ENCODE data around the gene ANKRD44.
"Not testable (repeated sequence)": the region's sequence is repeated elsewhere in the genome, so short reads cannot be mapped to it uniquely, and the experiment has no call there.

The ANKRD44 gene

DNA sequence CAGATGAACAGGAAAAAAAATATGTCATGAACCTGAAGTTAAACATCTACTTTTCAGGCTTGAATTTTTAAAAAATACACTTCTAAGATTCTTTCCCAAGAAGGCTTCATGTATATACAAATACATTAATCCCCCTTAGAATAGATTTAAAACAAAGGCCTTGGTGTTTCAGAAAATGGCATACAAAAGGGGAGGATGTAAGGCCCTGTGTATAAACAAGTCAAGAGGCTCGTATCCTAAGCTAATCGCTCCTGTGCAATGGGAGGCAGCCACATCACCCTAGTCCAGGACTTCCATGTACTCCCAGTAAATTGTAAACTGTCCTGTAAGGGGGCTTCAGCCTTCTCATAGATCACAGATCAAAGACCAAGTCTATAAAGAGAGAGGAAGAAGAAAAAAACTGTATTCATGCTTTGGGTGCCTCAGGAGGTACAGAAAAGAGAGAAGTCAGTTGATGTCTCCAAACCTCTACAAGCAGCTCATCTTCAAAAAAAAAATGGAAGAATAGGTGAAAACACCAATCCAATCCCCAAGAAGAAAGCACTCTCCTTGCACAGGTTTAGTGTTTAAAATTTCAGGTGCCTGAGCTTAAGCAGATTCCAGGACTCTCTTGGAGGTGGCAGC lies 53.9 kb downstream of the ANKRD44 start:
- no peak for DNase-seq

DNA sequence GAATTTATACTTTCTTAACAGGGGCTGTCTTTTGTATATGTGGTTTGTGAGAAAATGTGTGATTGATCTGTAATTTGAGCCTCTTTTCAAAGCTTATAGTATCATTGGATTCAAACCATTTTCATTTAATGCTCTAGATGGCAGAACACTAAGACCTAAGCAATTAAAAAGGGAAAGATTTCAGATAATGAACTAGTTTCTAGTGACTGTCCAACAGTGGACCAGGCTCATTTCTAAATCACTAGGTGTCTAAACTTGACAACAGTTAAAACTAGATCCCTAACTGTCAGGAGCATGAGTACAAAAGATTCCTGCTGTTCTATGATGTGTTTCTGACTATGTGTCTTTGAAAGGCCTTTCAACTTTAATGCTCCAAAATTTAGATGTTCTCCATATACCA lies 54.6 kb downstream of the ANKRD44 start:
- DNase-seq, result no peak

DNA sequence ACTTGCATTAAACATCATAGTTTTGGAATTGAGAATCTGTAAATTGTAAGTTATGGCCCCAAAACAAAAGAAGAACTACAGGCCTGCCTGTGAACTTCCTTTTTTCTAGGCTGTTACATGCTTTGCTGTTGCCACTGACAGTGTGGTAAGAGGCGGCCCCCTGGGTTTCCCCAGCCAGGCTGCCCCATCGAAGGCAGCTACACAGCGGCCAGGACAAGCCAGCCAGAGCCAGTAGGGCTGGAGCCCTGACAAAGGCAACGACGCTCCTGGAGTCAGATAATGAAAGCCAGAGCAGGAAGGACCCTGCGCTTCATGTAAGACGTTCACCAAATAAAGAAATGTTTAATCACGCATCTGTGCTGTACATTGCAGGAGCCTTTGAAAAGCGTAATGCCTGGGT lies 55.0 kb downstream of the ANKRD44 start:
- peak; percentile 12 to 35 (median 27) for DNase-seq

DNA sequence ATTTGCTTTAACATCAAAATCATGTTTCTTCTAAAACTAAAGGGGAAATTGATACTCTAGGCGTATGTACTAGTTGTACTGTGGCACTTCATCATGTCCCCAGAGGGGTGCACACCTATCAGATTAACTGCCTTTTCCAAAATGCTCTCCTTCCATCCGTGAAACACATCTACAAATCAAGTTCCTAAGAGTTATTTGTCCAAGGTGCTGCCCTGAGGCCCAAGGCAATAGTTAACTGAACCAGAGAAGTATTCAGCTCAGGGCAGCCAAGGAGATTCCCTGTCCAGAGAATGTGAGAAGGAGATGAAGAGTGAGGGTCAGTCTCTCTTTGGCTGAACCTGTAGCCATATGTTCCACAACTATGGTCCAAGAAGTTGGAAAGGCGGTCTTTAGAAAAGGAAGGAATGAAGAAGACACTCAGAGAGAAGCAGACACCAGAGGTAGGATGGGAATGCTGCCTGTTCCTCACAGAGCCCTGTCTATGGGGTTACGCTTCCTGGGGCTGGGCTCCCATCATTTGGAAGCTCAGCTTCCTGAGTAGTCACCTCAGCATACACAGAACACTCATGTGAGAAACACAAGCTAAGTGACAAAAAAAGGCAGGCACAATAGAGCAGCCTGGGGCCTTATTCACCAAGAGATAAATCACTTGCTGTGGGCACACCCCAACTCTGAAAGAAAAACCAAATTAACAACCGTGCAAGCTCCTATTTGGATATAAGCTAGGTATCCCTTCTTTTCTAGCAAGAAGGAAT lies 55.6 kb downstream of the ANKRD44 start:
- DNase-seq, result no peak

DNA sequence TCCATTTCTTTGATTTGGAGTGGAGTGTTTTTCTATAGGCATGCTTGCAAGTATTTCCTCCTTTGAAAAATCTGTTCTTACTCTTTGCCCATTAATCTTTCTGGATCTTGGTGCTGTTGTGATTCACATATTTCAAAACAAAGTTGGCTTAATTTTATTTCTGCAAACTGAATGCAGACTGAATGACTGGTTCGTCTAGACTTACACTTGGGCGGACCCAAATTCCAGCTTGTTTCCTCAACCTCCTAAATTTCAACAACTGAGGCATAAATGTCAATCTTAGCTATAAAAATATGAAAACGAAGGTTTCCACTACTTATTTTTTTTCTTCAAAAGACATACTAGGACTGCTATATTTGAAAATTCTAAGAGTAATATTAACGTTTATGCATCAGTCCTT lies 59.0 kb downstream of the ANKRD44 start:
- DNase-seq, result no peak

DNA sequence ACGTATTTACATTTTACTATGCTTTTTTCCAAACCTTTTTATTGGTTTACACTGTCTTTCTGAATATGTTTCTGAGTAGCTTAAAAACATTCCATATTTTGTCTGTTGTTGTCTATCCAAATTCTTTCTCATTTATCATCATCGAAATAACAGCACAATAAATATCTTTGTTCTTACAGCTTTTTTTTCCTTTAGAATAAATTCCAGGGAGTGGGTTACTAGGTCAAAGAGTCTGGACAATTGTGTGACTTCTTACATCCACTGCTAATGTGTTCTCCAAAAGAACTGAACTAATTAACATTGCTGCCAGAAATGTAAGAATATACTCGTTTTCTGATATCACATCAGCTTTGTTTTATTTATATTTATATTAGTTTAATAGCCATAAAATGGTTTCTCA lies 59.4 kb downstream of the ANKRD44 start:
- no peak for DNase-seq

DNA sequence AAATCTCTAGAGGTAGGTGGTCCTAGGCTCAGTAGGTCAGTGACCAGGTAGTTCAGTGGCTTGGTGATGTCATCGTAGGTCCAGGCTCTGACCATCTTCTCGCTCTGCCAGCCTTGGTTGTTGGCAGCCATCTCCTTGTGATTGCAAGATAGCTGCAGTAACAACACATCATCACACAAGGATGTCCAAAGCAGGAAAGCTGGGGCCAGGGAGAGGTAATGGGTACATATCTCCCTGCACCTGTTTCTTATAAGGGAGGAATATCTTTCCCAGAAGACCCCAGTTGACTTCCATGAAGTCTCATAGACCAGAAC lies 60.5 kb downstream of the ANKRD44 start:
- no peak for DNase-seq

DNA sequence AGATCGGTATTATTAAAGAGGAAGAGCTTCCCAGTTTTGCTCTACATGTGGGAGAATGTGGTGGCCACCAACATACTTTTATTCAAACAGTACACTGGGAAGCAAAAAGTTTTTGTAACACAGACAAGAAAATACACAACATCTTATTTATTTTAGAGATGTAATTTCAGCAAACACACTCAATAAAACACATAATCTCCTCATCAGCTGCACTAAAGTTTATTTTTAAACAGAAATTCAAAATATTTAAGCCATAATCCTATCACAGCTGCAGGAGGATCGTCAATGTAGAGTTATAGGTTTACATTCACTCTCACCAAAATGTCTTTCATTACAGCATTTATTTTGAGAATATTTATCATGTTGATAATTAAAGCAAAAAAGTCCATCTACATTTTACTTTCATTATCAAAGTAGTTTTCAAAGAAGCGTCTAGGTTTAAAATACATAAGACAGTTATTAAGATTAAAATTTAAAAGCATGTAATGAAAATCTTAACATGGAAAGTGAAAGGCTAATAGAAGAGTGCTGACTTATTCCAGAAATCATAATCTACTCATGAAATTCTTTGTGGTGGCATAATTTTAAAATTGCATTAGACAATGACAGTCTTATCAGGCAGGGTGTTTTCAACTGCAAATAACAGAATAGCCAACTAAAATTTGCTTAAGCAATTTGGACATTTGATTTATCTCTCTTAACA lies 61.0 kb downstream of the ANKRD44 start:
- no peak for DNase-seq

DNA sequence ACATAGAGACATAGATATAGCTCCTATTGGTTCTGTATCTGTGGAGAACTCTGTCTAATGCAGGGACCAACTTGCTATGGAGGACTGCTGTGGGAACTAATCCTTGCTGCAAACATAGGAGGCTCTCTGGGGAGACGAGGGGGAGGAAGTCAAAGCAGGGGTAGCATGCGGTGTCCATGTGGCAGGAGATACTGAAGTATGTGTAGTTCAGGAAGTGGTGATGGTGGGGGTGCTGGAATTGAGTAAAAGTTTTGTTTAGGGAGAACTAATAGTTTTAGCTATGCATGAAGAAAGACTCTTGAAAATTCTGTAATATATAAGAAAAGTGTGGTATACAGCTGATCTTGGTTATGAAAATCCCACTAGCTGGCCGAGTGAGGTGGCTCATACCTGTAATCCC lies 62.0 kb downstream of the ANKRD44 start:
- DNase-seq, result no peak

DNA sequence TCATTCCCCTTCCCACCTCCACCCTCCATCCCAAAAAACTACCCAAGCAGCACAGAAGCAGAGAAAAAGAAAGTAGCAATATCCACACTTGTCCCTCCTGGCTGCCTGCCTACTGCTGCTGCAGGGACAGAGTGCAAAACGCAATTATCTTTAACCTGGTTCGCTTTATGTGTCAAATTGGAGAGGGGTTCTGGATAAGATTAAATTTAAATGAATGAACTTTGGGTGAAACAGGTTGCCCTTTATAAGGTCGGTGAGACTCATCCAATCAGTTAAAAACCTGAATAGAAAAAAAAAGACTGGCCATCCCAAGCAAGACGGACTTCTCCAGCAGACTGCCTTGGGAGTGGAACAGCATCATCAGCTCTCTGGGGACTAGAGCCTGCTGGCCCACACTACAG lies 62.6 kb downstream of the ANKRD44 start:
- DNase-seq, result no peak

DNA sequence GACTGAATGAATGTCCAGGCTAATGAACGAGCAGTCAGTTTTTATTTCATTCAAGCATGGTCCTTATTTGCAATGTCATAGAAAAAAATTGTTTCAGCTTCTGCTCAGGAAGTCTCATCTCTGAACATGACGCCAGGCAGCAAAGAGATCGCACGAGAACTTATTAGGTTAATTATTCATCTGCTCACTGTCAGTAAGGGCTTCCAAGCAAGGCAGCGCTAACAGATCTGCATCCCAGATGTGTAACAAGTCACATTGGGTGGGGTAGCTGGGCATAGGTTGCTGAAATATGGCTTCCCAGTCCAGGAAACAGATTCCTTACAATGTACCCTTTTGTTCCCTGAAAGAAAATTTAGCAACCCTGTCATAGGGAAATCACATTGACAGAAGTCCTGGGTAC lies 63.5 kb downstream of the ANKRD44 start:
- DNase-seq, result no peak

DNA sequence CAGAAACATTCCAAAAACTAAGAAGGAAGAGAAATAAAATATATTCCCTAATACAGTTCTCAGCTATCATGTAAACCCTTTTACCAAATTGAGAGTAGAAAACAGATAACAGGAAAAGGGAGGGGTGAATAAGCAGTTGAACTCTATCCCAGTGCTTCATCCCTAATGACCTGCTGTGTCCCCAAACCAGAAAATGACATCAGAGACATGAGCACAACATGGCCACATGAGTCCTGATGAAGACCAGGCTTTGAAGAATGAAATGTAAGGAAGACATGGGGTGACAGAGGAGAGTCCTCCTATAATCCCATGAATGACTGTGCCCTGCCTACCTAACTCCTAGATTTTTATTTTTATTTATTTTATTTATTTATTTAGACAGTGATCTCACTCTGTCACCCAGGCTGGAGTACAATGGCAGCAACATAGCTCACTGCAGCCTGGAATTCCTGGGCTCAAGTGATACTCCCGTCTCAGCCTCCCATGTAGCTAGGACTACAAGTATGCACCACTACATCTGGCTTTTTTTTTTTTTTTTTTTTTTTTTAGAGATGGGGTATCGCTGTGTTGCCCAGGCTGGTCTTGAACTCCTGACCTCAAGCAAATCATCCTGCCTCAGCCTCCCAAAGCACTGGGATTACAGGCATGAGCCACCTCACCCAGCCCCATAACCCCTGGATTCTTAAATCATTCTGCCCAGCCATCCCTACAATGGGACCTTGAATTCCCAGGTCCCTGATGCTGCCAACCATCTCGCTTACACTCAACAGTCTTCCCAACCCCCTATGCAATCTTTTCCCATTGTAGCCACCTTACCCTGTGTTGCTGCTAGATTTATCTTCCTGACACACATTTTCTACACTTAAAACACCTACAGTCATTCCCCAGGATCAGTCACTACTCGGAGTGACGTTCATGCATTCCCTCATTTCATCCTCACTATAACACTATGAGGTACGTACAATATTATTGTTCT lies 64.5 kb downstream of the ANKRD44 start:
- DNase-seq, result no peak

DNA sequence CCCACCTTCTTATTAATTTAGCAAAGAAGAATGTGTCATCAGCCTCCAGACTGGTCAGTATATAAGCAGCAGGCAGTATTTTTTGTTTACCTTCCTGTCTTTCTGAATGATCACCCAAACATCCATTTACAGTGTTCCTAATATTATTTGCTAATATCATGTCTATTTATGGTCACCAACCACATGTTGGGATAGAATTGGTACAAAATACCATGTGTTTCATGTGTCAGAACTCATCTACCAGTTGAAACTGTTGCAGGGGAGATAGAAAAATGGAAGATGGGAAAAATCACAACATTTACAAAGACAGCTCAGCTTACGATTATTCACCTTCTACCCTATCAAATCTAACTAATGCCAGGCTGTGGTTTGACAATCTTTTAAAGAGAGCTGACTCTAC lies 66.2 kb downstream of the ANKRD44 start:
- DNase-seq, result no peak

DNA sequence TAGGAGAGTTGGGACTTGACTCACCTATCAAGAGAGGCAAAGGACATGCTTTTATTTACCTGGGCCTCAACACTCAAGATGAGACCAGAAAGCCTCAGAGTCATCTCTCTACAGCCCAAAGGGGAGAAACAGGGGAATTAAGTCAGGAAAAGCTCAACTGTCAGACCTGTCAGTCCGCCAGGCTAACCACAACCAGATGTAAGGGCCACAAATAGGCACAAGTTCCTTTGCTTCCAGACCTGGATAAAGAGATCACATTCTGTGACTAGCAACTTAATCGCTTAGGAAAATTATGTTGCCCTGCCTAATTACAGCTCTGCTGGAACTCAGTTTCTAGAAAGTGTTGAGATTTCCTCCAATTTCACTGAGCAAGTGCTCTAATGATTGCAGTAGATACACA lies 67.9 kb downstream of the ANKRD44 start:
- DNase-seq, result no peak

DNA sequence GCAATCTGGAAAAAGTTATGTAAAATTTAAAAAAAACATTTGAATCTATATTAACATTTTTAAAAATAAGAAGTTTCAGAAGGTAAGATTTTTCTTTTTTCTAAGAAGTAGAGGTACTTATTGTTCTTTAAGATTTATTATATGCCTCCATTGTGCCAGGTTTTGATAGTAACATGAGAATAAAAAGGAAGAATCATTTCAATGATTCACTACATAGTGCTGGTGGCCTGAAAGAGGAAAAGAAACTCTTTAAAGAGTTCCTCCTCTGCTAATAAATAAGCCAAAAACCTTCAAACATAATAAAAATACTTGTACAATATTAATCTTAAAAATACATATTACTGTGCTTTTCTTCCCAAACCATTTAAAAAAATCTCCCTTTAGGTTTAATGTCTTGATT lies 69.0 kb downstream of the ANKRD44 start:
- DNase-seq, result no peak

DNA sequence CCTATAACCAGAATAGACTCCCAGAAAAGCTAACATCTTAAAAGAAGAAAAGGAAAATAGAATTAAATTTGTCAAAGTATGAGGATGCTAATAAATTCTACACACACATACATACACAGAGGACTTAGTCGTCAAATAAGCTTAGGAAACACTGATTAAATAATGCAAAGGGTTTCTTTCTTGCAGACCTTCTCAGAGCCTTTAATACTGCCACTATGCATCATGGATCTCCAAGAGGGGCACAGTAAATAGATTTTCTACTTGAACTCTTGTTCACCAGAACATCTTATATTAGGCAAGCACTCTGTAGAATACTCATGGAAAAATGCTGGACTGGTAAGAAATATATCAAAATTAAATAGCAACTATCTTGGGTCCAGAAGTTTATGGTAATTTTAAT lies 69.4 kb downstream of the ANKRD44 start:
- DNase-seq, result no peak

DNA sequence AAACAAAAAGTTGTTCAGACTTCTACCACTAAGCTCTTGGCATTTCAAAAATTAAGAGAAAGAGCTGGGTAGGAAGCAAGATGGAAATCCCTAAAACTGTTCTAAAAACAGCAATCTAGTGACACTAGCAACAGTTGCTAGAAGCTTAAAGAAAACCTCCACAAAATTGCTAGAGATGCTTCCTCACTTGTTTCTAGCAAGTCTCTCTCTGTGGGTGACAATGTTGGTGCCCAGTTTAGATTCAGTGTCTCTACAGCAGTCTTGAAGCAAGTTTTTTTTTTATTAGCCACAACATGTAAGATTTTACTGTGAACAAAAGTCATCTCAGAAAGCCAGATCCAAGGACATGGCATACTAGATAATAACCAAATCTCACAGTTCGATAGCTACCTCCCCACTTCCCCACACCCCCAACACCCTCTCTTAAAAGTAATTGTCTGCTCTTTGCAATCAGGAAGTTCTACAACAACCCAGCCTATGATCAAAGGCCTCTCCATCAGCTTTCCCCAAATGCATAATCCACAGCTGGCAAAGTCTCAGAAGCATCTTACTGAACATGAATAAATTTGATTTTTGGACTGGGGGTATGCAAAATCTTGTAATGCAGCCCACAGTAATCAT lies 70.0 kb downstream of the ANKRD44 start:
- DNase-seq, result no peak

DNA sequence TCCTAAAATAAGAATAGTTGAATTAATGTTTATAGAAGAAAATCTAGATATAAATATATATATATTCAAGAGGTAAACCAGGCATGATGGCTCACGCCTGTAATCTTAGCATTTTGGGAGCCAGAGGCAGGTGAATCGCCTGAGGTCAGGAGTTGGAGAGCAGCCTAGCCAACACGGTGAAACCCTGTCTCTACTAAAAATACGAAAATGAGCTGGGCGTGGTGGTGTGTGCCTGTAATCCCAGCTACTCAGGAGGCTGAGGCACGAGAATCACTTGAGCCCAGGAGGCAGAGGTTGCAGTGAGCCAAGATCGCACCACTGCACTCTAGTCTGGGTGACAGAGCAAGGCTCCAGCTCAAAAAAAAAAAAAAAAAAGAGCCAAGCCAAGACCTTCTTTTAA lies 70.6 kb downstream of the ANKRD44 start:
- not testable (repeated sequence) for DNase-seq

DNA sequence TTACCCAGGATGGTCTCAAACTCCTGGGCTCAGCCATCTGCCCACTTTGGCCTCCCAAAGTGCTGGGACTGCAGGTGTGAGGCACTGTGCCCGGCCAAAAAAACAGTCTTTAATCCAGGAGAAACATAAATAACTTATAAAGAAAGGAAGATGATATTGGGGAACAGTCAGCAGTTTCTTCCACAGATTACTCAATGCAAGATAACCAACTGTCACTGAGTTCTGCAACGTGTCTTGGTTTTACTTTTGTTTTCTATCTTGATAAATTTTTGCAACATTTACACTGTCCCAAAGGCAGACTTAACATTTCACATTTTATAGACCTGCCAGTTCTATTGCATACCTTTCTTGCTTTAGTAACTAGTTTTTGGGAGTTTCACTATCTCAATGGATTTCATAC lies 71.1 kb downstream of the ANKRD44 start:
- DNase-seq, result no peak

DNA sequence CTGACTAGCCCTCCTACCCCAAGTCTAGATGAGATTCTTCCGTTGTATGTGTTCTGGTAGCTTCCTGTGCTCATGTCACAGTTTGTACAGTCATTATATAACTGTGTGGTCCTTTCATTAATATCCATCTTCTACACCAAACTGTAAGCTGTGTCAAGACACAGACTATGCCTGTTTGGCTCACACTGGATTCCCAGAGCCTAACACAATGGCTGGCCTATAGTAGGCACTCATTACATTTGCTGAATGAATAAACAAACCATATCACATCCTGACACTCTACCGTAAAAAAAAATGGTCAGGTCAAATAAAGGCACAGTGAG lies 72.6 kb downstream of the ANKRD44 start:
- no peak for DNase-seq

DNA sequence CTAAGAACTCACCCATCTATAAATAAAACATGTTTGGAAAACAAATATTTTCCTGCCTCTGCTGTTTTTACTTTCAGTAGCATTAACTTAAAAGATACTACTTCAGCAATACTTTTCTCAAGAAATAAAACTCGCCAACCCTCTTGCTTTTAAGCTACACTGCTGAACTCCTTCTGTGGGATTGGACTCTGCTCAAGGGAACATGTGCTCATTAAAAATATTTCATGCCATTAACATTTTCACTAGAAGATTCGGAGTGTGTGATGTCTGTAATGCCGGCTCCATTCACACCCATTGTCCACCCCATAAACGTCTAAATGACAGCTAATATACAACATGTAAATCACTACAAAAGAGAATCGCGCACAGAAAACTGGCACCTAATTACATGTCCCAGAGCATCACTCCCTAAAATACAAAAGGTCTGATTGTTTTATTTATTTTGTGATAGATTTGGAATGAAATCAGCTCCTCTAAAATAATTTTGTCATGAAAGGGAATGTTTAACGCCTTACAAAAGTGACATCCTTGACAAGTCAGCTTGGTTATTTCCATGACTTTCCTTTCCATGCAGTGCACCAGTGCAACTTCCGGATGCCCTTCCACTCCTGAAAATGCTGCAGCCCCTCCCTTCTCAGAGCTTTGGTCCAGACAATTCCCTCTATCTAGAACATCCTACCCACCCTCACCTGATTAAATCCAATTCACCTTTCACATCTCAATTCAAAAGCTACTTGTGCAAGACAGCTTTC lies 73.1 kb downstream of the ANKRD44 start:
- no peak for DNase-seq

DNA sequence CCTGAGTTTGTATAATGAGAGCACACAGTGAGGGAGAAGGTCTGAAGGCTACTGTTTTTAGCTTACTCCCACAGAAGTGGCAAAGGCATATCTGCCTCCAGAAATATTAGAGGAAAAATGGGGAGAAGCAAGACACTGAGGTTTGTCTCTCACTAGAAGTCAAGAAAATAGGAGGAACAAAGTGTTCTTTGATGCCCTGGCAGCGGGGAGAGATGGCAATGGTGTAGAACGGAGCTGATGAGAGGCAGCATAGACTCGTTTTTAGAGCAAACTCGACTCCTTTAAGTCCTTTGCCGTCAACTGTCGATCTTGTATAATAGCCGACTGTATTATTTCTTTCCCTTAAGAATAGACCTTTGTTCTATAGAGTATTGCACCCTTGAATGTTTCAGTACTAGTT lies 73.8 kb downstream of the ANKRD44 start:
- DNase-seq, result no peak
